GM12865 (cell line): ENCODE results near the gene KIAA0040.
A peak's percentile ranks its signal among the peaks of the same experiment; 100 is the strongest.

ENCODE experiments used
- DNase-seq: peaks from one replicate; pipeline ENCODE4 v3.0.0; 2010; ENCODE audit warnings: low read depth
- H3K4me3 ChIP-seq: 2 replicates; pipeline ENCODE4 v1.5.1; 2011; ENCODE audit warnings: mild to moderate bottlenecking, low read depth, low read length, control low read depth
- TF ChIP-seq, protein P1 (sequence below): IDR thresholded peaks from 2 replicates; pipeline ENCODE4 v1.5.1; 2011; ENCODE audit warnings: low read length, control low read depth, low read depth, inconsistent platforms; ENCODE audit not compliant: insufficient read depth; ENCODE audit errors: missing control alignments

Gene KIAA0040

DNA sequence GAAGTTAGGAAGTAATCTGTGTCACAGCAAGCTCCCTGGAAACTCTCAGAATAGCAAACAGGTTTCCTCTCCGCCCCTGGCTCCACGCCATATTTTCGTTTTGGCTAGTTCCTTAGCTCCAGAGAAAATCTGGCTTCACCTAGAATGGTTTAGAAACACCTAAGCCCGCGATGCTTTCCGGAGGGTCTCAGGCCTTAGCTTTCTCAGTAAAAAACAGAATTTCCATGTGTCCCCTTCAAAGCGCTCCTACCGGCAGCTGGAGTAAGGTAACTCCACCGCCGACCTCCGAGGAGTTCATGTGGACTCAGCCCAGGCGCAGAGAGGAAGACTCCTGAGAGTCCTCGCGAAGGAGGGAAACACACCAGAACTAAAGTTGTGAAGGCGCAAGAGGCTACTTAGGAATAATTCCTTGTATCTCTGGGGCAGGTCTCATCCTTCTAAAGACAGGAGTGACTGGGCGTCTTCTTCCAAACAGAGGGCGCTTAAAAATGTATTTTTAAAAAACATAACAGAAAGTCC, 406 bp downstream of the KIAA0040 start:
- peak overlapping the region; percentile 86 for H3K4me3 ChIP-seq
- peak; percentile 43 for DNase-seq
- TF ChIP-seq, protein P1, sequence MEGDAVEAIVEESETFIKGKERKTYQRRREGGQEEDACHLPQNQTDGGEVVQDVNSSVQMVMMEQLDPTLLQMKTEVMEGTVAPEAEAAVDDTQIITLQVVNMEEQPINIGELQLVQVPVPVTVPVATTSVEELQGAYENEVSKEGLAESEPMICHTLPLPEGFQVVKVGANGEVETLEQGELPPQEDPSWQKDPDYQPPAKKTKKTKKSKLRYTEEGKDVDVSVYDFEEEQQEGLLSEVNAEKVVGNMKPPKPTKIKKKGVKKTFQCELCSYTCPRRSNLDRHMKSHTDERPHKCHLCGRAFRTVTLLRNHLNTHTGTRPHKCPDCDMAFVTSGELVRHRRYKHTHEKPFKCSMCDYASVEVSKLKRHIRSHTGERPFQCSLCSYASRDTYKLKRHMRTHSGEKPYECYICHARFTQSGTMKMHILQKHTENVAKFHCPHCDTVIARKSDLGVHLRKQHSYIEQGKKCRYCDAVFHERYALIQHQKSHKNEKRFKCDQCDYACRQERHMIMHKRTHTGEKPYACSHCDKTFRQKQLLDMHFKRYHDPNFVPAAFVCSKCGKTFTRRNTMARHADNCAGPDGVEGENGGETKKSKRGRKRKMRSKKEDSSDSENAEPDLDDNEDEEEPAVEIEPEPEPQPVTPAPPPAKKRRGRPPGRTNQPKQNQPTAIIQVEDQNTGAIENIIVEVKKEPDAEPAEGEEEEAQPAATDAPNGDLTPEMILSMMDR = no peak

DNA sequence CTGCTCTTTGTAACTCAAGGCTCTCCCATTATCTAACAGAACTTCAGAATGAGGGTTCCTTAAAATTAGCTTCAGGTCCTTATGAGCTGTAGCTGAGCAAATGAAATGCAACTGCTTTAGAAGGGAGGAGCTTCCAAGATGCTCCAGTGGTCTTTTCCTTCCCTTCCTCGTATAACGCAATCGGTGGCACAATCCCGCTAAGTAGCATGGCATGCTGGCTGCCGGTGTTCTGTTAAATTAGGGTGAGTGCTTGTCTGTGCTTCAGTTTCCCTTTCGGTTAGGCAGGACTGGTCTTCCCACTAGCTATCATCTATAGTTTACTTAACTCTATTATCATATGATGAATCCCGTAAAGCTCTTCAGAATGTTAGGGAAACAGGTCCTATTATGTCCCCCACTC, 917 bp downstream of the KIAA0040 start:
- peak; percentile 54 for DNase-seq
- TF ChIP-seq, protein P1 = no peak
- peak overlapping the region; percentile 86 for H3K4me3 ChIP-seq

DNA sequence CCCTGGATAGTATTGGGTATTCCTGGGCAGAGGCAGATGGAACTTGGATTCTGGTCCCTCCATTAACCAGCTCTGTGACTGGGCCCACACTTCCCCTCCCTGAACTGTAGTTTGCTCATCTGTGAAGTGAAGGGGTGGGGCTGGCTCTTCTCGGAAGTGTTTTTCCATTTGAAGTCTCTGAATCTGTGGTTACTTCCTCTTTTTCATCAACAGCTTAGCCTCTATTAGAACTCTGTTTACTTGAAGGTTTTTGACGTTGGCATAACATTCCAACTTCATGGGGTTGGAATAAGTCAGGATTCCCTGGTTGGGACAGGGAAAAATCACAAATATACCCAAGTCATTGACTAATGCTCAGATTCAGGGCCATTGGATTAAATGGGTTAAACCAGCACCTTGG, 3.6 kb downstream of the KIAA0040 start:
- TF ChIP-seq, protein P1 = no peak
- H3K4me3 ChIP-seq = peak overlapping the region; percentile 86
- peak; percentile 83 for DNase-seq

DNA sequence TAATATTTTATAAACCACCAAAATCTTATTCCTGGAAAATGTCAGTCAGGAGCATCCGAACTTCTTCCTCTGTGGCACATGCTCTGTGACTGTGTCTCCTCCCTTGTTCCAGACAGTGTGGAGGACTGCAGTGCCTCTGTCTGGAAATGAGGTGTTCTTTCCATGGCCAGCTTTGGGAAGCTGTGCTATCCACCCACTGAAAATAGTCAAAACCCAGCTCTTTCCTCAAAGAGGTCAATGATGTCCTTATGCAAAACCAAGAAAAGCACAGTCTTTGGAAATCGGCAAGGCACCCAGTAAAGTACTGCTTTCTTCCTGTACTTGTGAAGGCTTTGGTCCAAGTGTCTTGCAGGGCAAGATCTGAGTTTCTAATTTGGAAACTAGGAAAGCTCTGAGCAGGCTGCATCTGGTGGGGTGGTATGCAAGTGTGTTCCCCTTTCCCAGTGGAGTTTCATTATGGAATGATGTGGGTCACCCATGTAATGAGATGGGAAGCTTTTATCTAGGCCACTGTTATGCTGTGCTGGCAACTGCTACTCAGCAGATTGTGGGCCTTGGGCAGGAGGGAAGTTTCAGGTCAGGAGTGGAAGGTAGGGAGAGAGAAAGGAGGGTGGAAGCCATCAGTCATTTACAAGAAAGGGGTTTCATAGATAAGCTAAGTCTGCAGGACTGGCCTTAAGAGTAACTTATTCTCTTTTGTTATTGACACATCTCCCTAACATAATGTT, 6.0 kb downstream of the KIAA0040 start:
- TF ChIP-seq, protein P1 = no peak
- DNase-seq = no peak
- H3K4me3 ChIP-seq = no peak overlapping the region

DNA sequence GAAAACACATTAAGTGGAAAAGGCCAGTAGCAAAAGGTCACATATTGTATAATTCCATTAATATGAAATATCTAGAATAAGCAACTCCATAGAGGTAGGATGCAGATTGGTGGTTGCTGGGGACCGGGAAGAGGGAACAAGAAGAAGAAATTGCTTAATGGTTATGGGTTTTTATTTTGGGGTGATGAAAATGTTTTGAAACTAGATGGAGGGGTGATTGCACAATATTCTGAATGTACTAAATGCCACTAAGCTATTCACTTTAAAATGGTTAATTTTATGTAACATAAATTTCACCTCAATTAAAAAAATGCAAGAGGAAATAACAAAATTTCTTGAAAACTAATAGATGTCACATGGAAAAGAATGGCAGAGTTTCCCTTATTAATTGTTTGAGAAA, 6.7 kb downstream of the KIAA0040 start:
- H3K4me3 ChIP-seq = no peak overlapping the region
- no peak for DNase-seq
- TF ChIP-seq, protein P1 = no peak

DNA sequence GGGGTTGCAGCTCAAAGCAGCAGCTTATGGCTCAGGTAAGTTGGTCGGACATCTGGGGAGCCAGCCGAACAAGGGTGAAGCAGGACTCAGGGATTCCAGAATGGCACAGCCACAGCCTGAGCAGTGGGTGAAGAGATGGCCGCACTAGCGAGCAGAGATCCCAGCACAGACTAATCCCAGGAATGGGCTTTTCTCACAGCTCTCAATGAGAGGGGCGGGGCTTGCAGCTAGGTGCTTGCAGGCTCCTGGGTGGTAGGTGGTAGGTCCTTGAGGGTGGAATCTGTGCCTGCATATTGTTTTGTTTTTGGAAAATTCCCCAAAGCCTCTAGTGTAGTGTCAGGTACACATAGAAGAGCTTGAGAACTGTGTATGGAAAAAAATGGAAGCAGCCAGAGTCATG, 9.0 kb downstream of the KIAA0040 start:
- DNase-seq = no peak
- TF ChIP-seq, protein P1 = no peak
- no peak overlapping the region for H3K4me3 ChIP-seq

DNA sequence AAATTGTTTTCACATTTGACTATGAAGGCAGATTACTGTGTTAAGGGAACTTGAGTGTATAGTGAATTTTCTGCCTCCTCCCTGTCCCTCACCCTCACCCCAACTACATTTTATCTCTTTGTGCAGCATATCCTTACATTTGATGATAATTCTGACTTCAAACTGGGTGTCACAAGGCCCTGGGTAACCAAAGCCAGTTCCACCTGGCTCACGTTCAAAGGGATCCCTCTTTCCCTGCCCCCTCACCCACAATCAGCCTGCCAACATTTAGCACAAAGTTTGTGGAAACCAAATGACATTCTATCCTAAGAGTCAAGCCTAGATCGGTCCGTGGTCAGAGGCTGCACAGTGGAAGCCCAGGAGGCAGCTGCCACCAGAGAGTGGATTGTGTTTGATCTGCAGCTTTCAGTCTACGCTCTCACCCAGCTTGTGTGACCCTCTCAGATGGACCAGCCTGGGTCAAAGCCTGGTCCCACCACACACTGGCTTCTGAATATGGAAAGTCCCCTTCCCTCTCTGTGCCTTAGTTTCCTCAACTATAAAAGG, 10.3 kb downstream of the KIAA0040 start:
- TF ChIP-seq, protein P1 = no peak
- no peak for DNase-seq
- no peak overlapping the region for H3K4me3 ChIP-seq
